ENCODE results near the gene OBP2B.

OBP2B gene

DNA sequence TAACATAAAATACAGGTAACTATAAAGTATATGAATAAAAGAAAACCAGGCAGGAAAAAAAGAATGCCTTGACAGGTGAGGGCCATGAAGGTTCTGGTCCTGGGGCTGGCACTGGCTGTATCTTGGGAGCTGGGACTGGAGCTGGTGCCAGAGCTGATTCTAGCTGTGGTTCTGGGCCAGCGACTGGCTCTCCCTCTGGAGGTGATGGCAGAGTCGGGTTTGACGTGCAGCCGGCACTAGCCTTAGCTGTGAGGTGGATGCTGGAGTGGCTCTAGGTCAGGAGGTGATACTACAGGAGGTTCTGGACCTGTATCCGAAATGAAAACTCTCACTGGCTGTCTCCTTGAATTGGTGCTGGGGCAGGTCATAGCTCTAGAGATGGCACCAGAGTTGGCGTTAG lies 22.3 kb downstream of the OBP2B start:
- no peak for TF ChIP-seq GABPA (IDR thresholded peaks at IDR 0.05; ENCODE audit: low read depth)
- TF ChIP-seq, protein P1, sequence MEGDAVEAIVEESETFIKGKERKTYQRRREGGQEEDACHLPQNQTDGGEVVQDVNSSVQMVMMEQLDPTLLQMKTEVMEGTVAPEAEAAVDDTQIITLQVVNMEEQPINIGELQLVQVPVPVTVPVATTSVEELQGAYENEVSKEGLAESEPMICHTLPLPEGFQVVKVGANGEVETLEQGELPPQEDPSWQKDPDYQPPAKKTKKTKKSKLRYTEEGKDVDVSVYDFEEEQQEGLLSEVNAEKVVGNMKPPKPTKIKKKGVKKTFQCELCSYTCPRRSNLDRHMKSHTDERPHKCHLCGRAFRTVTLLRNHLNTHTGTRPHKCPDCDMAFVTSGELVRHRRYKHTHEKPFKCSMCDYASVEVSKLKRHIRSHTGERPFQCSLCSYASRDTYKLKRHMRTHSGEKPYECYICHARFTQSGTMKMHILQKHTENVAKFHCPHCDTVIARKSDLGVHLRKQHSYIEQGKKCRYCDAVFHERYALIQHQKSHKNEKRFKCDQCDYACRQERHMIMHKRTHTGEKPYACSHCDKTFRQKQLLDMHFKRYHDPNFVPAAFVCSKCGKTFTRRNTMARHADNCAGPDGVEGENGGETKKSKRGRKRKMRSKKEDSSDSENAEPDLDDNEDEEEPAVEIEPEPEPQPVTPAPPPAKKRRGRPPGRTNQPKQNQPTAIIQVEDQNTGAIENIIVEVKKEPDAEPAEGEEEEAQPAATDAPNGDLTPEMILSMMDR (IDR thresholded peaks at IDR 0.05; ENCODE audit: insufficient read depth, low read length) = no peak
- no peak for TF ChIP-seq SPI1 (IDR thresholded peaks at IDR 0.05; ENCODE audit: borderline replicate concordance, low read depth)
- no peak for TF ChIP-seq POLR2AphosphoS5 (IDR thresholded peaks at IDR 0.05; ENCODE audit: low read depth)
- TF ChIP-seq, protein P2, sequence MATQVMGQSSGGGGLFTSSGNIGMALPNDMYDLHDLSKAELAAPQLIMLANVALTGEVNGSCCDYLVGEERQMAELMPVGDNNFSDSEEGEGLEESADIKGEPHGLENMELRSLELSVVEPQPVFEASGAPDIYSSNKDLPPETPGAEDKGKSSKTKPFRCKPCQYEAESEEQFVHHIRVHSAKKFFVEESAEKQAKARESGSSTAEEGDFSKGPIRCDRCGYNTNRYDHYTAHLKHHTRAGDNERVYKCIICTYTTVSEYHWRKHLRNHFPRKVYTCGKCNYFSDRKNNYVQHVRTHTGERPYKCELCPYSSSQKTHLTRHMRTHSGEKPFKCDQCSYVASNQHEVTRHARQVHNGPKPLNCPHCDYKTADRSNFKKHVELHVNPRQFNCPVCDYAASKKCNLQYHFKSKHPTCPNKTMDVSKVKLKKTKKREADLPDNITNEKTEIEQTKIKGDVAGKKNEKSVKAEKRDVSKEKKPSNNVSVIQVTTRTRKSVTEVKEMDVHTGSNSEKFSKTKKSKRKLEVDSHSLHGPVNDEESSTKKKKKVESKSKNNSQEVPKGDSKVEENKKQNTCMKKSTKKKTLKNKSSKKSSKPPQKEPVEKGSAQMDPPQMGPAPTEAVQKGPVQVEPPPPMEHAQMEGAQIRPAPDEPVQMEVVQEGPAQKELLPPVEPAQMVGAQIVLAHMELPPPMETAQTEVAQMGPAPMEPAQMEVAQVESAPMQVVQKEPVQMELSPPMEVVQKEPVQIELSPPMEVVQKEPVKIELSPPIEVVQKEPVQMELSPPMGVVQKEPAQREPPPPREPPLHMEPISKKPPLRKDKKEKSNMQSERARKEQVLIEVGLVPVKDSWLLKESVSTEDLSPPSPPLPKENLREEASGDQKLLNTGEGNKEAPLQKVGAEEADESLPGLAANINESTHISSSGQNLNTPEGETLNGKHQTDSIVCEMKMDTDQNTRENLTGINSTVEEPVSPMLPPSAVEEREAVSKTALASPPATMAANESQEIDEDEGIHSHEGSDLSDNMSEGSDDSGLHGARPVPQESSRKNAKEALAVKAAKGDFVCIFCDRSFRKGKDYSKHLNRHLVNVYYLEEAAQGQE (IDR thresholded peaks at IDR 0.05; ENCODE audit: insufficient replicate concordance, low read depth) = no peak
- DNase-seq (ENCODE audit: low read depth in 1 of 2, low spot score in 1 of 2) = no peak
- Histone ChIP-seq H3K27ac (replicated peaks) (no peak overlapping the region), H3K27me3 (ENCODE audit: insufficient read depth, poor library complexity, severe bottlenecking) (no peaks in the 10 kb centered on the region), H3K4me3 (replicated peaks; ENCODE audit: insufficient read depth, low read length) (no peak overlapping the region)

DNA sequence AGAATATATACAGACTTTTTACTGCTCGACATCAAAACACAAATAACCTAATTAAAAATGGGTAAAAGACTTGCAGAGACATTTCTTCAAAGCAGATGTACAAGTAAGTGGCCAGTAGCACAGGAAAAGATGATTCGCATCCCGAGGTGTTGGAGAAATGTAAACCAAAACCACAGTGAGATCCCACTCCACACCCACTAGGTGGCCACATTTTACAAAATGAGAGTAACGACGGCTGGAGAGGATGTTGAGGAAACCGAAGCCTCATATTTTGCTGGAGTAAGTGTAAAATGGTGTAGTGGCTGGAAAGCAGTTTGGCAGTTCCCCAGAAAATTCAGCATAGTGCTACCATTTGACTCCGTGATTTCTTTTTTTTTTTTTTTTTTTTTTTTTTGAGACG lies 24.1 kb downstream of the OBP2B start:
- peak; percentile 29 to 71 for DNase-seq (ENCODE audit: low read depth in 1 of 2, low spot score in 1 of 2)
- Histone ChIP-seq H3K27me3 (ENCODE audit: insufficient read depth, poor library complexity, severe bottlenecking) (no peaks in the 10 kb centered on the region), H3K4me3 (replicated peaks; ENCODE audit: insufficient read depth, low read length) (no peak overlapping the region), H3K27ac (replicated peaks) (no peak overlapping the region)
- TF ChIP-seq, protein P1 (IDR thresholded peaks at IDR 0.05; ENCODE audit: insufficient read depth, low read length) = peak; percentile 59
- no peak for TF ChIP-seq GABPA (IDR thresholded peaks at IDR 0.05; ENCODE audit: low read depth)

DNA sequence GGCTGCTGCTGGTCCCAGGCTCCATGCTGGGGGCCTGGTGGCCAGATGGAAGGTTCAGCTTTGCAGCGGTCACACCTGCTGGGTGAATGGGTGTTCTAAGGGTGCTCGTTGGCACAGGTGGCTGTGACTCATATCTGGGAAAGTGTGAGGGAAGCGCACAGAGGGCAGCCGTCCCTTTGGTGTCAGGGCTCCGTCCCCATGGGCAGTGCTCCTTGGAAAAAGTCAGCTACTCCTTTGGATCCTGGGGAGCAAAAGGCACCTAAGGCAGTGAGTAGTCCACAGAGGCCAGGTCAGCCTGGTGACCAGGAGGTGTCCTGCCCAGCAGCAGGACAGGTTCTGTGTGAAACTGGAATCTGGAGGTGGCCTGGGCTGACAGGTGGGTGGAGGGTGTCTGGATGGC lies 26.9 kb downstream of the OBP2B start:
- Histone ChIP-seq H3K27me3 (ENCODE audit: insufficient read depth, poor library complexity, severe bottlenecking) (no peaks in the 10 kb centered on the region), H3K27ac (replicated peaks) (no peak overlapping the region), H3K4me3 (replicated peaks; ENCODE audit: insufficient read depth, low read length) (no peak overlapping the region)
- no peak for DNase-seq (ENCODE audit: low read depth in 1 of 2, low spot score in 1 of 2)
- TF ChIP-seq GABPA (IDR thresholded peaks at IDR 0.05; ENCODE audit: low read depth) = no peak
- TF ChIP-seq, protein P1 (IDR thresholded peaks at IDR 0.05; ENCODE audit: insufficient read depth, low read length) = no peak
- TF ChIP-seq, protein P2 (IDR thresholded peaks at IDR 0.05; ENCODE audit: insufficient replicate concordance, low read depth) = no peak

DNA sequence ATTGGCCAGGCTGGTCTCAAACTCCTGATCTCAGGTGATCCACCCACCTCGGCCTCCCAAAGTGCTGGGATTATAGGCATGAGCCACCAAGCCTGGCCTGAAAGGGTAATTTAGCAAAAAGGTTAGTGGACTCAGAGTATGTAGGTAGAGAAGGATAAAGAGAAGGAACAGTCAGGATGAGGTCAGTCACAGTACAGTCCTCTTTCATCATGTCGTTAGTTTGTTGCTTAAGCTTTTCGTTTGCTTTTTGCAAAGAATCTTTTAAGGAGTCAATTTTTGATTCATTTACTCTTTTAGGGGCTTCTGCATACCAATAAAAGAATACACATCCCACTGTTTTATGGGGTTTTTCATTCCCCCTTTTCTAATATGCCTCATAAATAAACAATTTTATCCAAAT lies 27.5 kb downstream of the OBP2B start:
- TF ChIP-seq, protein P1 (IDR thresholded peaks at IDR 0.05; ENCODE audit: insufficient read depth, low read length) = no peak
- TF ChIP-seq, protein P2 (IDR thresholded peaks at IDR 0.05; ENCODE audit: insufficient replicate concordance, low read depth) = no peak
- no peak for TF ChIP-seq POLR2AphosphoS5 (IDR thresholded peaks at IDR 0.05; ENCODE audit: low read depth)
- TF ChIP-seq SPI1 (IDR thresholded peaks at IDR 0.05; ENCODE audit: borderline replicate concordance, low read depth) = no peak
- no peak for TF ChIP-seq GABPA (IDR thresholded peaks at IDR 0.05; ENCODE audit: low read depth)

More for the DNA sequence above, 27.5 kb downstream of the OBP2B start:
- no peaks in the 10 kb centered on the region for H3K27me3 ChIP-seq (ENCODE audit: insufficient read depth, poor library complexity, severe bottlenecking)
- no peak for DNase-seq (ENCODE audit: low read depth in 1 of 2, low spot score in 1 of 2)
- no peak overlapping the region for H3K4me3 ChIP-seq (replicated peaks; ENCODE audit: insufficient read depth, low read length)
- no peak overlapping the region for H3K27ac ChIP-seq (replicated peaks)

Data from HL-60 (cell line).